NAMALWA (cell line): Measurements from ENCODE around the gene TDRD12.

Experiments
- DNase-seq: peaks from one replicate; pipeline ENCODE4 v3.0.0-alpha.2; 2015; ENCODE audit warnings: low spot score

Gene TDRD12

DNA sequence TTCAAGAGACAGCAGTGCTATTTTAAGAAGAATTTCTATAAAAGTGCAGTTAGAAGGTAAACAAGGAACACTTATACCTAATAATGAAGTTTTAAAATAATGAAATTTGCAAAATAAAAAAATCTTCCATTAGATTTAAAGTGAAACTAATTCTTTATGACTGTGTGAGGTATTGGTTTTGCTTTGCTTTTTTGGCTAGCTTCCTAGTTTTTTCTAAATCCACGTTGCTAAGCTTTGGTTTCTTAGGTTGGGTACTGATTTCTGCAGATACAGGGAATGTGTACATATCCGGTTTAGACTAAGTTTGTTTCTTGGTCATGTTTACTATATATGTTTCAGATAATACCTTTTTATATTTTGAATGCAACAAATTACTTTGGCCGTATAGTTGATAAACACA, 90.2 kb downstream of the TDRD12 start:
- DNase-seq, result no peak

DNA sequence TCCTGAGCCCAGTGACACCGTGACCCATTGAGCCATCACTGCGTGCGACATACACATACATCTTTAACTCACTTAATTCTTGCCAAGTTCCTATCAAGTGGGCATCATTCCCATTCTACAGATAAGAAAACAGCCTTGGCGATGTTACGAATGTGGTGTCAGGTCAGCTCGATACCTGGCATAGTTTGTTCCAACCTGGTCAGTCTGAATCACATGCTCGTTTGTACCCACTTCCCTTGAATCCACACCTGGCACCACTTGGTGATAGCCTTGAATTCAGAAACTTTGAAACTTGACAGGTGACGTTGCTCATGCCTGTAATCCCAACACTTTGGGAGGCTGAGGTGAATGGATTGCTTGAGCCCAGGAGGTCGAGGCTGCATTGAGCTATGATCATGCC, 90.9 kb downstream of the TDRD12 start:
- no peak for DNase-seq

DNA sequence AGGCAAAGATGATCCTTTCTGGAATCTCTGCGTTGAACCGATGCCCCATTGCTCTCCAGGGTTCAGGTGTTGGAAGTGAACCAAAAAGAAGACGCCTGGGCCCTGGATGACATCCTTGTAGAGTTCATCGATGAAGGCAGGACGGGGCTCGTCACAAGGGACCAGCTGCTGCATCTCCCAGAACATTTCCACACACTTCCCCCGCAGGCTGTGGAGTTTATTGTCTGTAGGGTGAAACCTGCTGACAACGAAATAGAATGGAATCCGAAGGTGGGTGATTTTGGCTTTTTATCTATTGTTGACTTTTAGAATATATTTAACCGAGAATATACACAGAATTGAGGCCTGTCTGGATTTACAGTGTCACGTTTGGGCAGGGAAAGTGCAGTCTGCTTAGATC, 91.6 kb downstream of the TDRD12 start:
- DNase-seq, result no peak

DNA sequence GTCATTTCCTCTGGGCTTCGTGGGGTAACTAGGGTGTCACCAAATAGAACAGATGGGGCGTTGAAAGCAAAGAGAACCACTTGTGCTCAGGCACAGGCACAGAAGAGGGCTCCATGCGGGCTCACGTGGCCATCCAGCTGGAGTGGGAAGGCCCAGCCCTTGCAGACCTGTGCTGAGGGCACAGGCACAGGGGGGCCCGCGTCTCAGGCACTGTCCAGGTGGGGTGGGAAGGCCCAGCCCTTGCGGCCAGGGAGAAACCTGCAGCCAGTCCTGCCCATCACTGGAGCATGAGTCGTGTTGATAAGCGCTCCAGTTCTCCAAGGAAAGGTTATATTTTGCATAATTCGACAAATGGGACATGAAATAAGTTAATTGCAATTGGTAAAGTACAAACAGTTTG, 92.5 kb downstream of the TDRD12 start:
- no peak for DNase-seq

DNA sequence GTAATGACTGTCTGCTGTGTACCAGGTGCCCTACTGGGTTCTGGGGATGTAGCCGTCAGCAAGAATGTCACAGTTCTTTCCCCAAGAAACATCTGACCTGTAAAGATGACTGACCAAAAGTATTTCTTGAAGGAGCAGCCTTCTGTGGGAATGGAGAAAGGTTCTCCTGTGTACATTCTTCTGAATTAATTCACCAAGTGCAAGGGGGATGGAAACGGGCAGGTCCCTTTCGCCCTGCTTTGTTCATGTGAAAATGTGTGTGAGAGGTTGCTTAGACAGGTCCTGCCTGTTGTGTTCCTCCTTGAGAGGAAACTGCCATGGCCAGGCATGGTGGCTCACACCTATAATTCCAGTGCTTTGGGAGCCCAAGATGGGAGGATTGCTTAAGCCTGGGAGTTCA, 93.0 kb downstream of the TDRD12 start:
- DNase-seq, result no peak

DNA sequence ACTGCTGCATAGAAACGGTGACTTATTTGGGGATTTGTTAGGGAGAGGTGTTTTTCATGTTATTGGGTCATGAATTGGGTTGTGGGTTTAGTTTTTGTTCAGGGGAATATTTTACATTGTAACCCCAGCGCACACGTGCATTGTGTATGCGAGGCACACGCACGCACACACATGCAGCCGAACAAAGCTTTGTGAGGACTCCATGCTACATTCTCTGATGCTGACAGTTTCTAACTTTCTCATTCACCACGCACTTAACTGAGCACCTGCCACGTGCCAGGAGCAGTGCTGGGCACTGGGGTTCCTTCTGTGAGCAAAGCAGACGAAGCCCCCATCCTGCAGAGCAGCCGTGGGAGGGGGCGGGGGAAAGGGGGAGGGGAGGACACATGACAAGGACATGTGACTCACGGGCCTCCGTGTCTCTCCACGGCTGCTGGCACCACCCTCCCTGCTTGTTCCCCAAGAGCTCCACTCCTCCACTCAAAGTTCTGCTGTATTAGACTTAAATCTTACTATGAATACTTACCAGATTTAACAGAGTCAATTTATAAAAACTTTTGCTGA, 94.4 kb downstream of the TDRD12 start:
- DNase-seq, result no peak

DNA sequence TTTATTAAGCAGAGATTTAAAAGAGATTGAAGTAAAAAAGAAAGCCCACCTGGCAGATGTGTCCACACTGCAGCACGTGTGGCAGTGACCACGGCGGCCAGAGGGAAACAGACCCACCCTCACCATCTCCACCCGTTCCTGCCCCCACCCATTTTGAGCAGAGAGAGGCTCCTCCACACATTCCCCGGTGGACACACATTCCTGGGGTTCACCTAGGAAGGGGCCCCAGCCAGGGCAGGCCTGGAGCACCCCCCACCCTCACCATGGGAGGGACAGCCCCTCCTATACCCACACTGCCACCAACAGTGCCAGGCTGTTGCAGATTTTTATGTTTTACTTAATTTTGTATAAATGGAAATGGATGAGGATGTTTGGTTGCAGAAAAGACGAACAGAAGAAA, 95.1 kb downstream of the TDRD12 start:
- DNase-seq, result no peak

DNA sequence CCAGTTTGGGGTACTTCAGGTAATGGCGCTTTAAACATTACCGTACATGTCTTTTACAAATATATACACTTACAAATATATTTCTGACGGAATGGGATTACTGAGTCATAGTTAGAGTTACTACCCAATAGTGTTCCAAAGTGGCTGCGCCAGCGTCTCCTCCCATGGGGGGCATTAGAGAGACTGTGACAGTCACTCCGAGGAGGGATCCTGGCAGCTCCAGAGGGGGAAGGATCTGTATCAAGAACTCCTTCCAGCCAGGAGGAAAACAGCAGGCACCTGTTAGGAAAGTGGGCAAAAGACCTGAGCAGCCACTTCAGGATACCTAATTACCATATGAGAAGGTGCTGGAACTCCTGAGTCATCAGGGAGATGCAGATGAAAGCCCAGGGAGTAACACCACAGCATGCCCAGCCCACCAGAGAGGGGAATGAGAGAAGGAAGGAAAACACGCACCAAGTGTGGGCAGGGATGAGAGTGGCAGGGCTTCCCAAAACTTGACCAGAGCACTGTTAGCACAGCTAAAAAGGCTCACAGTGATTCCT, 97.1 kb downstream of the TDRD12 start:
- DNase-seq, result no peak

DNA sequence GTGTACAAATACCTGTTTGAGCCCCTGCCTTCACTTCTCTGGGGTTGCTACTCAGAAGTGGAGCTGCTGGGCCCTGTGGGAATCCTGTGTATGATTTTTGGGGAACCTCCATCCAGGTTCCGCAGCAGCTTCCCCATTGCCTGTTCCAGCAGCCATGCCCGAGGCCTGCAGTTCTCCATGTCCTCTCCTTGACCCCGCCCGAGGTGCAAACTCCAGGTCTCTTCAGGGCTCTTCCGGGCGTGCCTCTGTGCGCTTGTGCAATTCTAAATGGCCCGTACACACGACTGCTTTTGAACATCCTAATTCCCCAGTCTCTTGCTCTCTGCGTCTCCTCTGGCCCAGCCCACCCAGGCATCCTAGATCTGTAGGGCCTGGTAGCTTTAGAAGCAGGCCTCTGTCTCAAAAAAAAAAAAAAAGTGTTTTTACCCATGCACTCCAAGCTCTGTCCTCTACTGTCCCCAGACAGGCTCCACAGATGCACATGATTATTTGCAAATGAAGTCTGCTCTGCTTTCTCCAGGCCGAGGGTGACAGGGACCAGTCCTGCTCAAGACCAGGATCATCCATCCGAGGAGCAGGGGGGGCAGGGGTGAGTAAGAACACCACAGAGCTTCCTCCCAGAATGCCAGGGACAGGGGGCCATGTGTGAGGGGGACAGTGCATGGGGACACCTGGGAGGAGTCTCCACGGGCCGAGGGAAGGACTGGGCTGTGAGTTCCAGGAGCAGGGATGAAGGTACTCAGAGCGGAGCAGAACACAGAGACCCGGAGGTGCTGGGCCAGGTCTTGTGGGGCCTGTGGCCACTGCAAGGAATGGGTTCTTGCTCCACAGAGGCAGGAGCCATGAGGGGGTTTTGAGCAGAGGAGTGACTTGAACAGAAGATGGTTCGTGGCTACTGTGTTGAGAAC, 98.3 kb downstream of the TDRD12 start:
- DNase-seq, result no peak

DNA sequence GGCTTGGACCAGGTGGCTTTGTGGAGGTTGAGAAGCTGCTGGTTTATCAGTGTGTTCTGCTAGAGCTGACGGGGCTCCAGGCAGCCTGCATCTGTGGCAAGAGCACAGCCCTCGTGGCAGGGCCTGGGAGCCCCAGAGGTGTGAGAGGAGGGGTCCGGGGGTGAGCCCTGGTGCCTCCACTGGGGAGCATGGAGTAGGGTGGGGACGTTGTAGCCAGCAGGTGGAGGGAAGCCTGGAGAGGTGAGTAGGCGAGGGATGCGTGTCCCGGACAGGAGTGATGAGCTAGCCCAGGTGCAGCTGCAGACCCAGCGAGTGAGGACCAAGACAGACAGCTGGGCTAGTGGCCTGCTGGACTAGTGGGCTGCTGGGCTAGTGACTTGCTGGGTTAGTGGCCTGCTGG, 99.0 kb downstream of the TDRD12 start:
- DNase-seq, result no peak

DNA sequence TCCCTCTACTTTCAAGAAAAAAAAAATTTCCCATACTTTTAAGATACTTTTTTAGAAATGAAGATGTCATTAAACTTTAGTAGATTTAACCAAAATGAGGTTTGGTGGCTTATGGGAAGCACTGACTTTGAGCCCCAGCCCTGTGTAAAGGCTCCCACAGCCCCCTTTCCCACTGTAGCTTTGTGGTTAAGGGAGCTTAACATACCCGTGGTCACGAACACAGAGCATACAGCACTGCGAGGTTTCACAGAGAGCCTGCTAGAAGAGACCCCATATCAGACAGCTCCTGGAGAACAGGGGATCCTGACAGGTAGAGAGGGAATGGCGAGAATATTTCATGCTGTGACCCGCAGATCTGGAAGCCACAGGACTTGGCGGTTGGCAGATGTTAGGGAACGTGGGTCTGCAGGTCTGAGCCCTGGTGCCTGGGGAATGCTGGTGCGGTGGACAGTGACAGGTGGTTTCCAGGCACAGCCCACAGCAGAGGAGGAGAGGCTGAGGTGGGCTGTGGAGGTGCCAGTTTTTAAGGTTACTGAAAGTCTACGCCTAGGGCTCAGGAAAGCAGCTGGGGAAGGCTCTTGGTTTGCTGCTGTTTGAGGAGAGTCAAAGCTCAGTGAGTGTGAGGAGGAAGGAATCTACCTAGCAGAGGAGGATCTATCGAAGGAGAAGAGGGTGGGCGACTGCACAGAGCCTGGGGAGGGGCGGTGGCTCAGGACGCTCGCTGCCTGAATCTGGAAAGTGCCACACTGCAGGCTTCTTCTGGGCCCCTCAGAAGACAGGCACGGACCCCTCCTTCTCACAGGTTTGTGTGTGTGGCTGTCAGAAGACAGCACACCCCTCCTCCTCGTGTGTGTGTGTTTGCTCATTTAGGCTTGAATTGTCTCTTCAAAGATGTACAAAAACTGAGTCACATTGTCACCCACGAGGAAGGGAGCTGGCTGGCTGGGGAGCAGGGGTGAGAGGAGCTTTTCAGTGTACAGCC, 100.1 kb downstream of the TDRD12 start:
- DNase-seq, result no peak

DNA sequence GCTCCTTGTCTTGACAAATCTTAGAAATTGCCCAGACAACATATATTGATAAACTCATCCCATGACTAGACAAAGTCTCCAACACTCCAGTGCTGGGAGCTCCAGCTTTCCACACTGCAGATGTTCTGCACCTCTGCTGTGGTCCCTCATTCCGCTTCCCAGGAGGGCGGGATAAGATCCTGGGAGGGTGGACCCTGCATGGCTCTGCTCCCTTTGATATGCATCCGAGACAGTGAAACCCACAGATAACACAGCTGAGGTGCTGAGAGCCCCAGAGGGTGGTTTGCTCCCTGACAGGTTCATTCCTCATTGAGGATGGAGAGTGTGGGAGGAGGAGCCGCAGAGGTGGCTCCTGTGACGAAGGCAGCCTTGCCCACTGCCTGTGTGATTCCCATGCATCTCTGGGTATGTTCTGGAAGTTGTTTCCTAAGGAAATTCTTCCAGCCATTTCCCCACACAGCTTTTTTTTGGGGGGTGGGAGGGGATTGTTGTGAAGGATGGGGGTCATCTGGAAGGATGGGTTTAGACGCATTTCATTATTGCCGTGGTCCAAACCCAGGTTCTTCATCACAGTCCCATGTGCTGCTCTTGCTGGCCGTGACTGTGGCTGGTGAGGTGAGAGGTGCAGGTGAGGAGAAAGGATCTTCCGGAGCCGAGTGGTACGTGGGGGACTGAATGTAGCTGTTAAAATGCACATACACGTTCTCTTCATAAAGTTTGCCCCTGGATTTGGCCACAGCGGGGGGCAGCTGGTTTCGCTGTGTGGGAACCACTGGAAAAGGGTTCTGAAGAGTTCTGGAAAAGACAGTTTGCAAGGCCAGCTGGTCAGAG, 103.6 kb downstream of the TDRD12 start:
- no peak for DNase-seq

DNA sequence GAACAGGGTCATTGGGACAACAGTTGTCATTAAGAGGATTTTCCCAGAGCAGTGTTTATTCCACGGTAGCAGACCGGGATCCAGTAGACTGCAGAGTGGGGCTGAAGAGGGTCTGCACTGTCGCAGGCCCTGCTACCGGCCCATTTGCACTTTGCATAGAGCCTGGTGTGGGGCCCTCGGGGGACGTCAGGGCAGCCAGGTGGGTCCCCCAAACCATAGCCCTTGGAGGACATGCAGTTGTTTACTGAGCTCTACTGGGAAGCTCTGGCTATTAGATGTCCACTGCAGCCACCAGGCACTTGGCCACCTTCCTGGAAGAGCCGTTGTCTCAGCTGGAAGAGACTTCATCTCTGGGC, 104.2 kb downstream of the TDRD12 start:
- no peak for DNase-seq

DNA sequence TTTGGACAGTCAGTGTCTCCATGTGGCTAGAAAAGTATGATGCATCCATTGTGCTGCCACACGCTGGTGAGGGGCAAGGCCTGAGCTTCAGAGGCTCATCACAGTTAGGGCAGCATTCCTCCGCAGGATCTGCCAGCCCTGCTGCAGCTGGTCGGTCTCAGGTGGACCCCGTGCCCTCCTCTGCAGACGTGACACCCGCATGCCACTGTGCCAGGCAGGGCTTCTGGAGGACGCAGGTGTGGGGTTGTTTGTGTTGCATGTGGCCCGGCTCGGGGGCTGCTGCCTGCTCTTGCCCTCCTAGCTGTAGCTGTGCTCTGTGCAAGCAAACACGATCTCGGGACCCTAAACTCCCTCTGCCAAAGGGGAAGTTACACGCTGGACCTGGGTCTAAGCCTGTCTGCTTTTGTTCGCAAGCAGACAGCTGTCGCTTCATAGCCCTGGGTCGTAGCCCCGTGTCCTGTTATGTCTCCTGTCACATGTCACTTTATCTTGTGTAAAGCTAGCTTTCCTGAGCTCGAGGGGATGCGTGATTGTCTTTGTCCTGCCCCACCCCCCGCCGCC, 104.7 kb downstream of the TDRD12 start:
- no peak for DNase-seq

DNA sequence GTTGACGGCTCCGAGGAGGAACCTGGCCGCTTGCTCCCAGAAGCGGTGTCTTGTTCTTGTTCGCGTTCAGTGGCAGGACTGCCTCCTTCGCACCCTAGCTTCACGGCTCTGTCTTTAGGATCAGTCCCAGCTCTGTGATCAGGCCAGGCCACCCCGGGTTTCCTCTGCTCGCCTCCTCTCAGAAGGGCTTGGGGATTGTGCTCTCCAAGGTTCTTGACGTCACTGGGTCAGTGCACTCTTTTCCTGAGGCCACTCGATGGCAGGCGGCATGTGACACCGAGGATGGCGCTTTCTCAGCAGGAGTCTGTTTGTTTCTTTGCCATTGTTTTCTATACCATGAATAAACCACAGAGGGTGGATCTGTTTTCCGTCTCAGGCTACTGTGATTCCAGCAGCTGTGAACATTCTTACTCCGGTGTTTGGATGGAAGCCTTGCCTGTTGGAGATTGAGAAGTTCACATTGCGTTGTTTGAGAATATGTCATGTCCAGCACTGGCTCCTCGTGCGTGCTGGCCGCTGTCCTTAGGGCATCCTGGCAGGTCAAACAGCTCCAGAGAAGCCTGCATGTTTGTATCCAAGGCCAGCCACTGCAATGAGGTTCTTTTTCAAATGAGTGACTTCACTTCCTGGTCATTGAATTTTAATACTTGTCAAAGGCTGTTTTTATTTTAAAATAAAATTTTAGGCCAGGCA, 105.5 kb downstream of the TDRD12 start:
- no peak for DNase-seq

DNA sequence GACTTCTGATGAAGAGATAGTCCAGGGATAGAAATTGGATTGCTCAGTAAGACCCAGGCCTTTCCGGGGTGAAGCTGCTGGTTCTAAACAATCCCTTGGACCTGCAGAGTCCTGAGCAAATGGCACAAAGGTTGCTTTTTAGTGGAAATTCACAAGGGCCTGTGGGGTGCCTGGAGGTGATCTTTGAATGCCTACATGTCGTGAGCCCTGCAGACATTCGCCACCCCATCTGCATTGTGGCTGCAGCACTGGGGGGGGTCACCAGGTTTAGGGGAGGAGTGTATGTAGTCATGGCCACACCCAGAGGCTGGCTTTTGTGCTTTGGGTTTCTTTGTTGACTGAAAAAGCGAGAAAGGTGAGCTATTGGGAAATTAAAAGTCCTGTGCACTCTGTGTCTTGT, 108.6 kb downstream of the TDRD12 start:
- no peak for DNase-seq

DNA sequence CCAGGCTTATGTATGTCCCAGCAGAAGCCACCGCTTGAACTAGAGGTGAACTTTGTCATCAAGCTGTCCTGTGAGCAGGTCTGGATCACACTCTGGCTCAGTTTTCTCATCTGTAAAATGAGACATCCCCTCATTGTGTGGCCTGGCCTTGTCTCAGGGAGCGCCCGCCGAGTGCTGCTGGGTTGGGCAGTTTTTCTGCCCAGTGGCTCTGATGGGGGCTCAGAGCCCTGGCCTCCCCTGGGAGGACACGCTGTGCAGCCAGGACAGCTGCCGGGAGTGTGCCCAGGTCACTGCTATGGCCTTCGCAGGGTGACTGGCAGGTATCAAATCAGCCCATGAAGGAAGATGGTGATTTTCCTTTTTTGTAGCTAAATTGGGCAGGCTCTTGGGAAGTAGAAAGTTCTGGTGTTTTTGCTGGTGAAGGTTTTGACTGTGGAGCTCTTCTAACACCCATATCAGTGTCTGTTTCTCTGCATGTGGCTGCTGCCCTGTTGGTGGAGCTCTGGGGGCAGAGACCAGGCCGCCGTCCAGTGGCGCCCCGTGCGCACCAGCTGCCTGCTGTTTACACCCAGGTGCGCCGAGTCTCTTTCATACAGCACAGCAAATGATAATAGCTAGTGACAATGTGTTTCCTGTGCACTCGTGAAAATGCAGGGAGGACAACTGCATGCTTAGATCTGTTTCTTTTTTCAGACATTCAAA, 109.2 kb downstream of the TDRD12 start:
- DNase-seq, result no peak

DNA sequence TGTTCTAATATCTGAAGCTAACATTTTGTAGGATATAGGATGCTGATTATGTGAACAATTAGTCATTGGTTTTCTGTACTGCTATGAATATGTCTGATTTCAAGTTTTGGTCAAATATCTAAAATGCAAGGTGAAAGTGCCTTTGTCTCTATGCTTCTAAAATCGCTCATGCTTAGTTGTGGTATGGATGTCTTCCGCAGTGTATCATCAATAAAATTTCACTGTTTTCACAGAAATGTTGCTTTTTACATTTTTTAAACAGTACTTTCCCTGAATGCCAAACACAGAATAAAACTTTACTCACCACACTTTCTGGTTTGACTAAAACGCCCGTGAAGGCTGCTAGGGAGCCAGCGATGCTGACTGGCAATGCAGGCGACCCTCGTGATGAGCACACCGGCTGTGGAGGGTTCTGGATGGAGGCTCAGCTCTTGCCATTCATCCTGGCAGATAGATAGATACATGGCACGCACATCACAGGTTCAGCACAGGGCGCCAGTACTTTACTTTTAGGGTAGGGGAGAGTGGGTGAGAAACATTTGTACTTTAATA, 109.9 kb downstream of the TDRD12 start:
- DNase-seq, result no peak

DNA sequence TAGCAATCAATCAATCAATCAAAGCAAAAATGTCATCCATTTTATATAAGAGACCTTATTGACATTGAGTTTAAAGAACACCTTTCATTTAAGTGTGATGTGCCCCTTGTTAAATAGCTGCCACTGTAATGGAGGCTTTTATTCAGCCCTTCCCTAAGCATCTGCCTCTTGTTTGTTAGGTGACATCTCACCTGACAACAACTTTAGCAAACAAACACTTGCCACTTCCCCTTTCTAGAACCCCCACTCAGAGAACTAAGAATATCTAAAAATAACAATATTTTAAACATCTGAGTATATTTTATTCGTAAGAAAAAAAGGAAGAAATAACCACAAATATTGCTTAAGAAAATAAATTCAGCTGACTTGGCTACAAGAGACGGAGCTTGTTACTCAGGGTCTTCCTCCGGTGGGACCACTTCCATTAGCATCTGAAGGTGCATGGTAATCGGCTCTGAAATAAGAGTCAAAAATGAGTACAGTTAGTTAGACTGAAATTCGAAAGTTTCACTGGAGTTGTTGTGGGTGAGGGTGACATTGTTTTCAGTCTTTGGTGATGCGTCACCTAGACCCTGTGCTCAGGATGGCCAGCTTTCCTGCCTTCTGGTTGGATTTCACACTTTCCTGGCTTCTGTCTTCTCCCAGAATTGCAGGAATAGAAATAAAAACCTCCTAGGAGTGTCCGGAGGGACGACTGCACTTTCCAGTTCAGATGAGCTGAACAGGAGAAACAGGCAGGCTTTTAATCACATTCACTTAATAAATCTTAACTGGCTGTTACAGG, 110.9 kb downstream of the TDRD12 start:
- DNase-seq, result no peak
